Measurements from ENCODE around the gene APEX2.
"Not testable (repeated sequence)": the region's sequence is repeated elsewhere in the genome, so short reads cannot be mapped to it uniquely, and the experiment has no call there.

Gene APEX2

GRCh38 chrX:55011294-55011693 lies 11.1 kb downstream of the APEX2 start:
- DNase-seq = peak; percentile 41

DNA sequence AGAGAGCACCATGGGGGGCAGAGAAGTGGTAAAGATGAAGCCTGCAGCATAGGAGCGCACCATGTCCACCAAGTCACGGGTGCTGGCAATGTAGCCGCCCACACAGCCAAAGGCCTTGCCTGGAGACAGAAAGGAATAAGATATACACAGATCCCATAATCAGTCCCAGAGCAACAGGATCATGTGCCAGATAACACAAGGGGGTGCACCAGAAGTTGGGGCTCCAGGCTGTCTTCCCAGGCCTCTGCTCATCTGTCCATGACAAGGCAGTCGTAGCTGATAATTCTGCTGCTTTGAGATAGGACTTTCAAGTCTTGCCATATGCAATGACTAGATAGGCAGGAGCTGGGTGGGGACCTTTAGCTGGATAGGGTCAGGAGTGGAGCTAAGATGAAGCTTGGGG lies 14.7 kb downstream of the APEX2 start:
- peak; percentile 92 for DNase-seq

DNA sequence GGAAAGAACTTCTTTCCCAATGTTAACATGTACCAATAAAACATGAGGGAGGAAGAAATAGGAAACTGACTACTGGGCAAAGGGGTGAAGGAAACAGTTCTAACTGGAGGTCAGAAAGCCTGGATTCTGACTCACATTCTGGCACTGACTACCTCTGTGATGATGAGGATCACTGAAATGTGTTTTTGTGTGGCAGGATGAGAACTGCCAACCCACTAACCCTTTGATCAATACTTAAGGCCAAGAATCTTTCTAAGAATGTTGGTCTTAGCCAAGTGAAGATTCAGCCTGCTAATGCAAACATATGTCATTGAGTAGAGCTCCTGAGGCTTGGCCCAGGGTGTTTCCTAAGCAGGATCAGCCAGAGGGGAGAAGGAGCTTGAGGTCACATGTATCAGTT lies 26.0 kb downstream of the APEX2 start:
- DNase-seq = no peak

- no peak for DNase-seq
These were observed 26.7 kb downstream of the APEX2 start for GRCh38 chrX:55026840-55027239.

- DNase-seq = peak; percentile 89
These were observed 27.9 kb downstream of the APEX2 start for GRCh38 chrX:55028040-55028439.

- DNase-seq = no peak
These were observed 28.4 kb downstream of the APEX2 start for GRCh38 chrX:55028611-55029010.

GRCh38 chrX:55029291-55029690 lies 29.1 kb downstream of the APEX2 start:
- DNase-seq = no peak

- no peak for DNase-seq
These were observed 30.4 kb downstream of the APEX2 start, which contains the start of gene ALAS2 for GRCh38 chrX:55030271-55031205. Gene ALAS2, minus strand, starts transcription at chrX:55030977. Its CDS starts 4,977 bp downstream, at chrX:55026000.

GRCh38 chrX:55033429-55033828 lies 33.3 kb downstream of the APEX2 start:
- DNase-seq = no peak

DNA sequence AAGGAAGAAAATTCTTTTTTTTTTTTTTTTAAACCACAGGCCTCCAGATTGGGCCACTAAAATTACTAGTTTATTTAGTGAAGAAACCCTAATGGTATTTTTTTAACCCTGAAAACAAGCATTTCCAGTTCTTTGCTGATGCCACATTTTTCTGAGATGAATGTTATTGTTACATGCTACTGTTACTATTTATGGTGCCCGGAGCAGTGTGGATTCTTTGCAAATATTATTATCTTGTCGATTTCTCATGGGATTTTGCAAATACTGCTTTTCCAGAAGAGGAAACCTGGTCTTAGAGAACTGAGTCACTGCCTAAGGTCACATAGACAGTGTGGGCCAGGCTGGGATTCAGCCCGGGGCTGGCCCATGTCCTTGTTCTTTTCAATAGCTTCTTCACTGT lies 39.3 kb downstream of the APEX2 start:
- DNase-seq = no peak

- DNase-seq = no peak
These were observed 41.4 kb downstream of the APEX2 start for GRCh38 chrX:55041514-55041913.

- not testable (repeated sequence) for DNase-seq
These were observed 50.4 kb downstream of the APEX2 start for GRCh38 chrX:55050599-55050998.

GRCh38 chrX:55056820-55057674 lies 56.9 kb downstream of the APEX2 start:
- DNase-seq = peak; percentile 52

DNA sequence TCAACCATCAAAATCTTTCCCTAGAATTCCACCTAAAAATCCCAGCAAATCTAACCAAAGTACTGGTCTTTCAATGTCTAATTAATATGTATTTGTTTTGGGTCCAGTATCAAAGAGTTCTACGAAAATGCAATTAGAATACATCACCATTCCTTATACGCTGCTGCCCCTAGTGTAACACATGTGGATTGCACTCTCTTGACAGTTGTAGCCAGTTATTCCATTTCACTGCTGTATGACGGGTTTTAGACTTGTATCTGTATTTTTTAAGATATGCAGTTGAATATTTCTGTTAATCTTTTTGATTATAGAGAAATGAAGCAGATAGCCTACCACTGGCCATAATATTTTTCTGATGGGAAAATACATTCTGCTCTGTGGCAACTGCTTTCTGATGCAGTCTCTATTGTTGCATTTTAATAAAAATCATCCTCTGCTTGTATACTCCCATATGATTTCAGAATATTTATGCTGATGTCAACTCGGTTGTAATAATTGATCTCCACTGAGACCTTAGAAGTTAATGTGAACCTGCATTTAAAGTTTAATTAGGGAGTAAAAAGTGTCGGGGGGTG lies 57.6 kb downstream of the APEX2 start:
- peak; percentile 62 for DNase-seq
